HepG2 (cell line): ENCODE data around the gene RNF208. TPM values are rescaled to one million over a fixed set of nuclear protein-coding genes. Genes with fewer than 3 reads are reported as not detected.
A peak's percentile ranks its signal among the peaks of the same experiment; 100 is the strongest.

Experiments used
- ATF7-NPFF ChIP-seq: sonication (generic); formaldehyde crosslinking; IDR thresholded peaks from 2 replicates; pipeline ENCODE4 v1.8.1; 2023; ENCODE audit warnings: mild to moderate bottlenecking, low read depth, missing genetic modification reagents, moderate library complexity
- HMG20A ChIP-seq: IDR thresholded peaks from 2 replicates; pipeline ENCODE4 v1.6.1; 2016; ENCODE audit warnings: borderline replicate concordance
- HMGXB3 ChIP-seq: sonication (generic); formaldehyde crosslinking; IDR thresholded peaks from 2 replicates; pipeline ENCODE4 v1.4.0; 2020; ENCODE audit warnings: missing genetic modification reagents, borderline replicate concordance
- KLF12 ChIP-seq: sonication (generic); formaldehyde crosslinking; IDR thresholded peaks from 2 replicates; pipeline ENCODE4 v1.4.0; 2020; ENCODE audit warnings: missing genetic modification reagents, borderline replicate concordance
- KLF6 ChIP-seq: IDR thresholded peaks from 2 replicates; pipeline ENCODE4 v1.8.0; 2016; ENCODE audit warnings: missing biosample characterization, missing genetic modification reagents
- NFATC3 ChIP-seq: sonication (generic); formaldehyde crosslinking; IDR thresholded peaks from 2 replicates; pipeline ENCODE4 v1.5.1; 2020; ENCODE audit warnings: mild to moderate bottlenecking, missing genetic modification reagents
- SAFB2 ChIP-seq: sonication (generic); formaldehyde crosslinking; IDR thresholded peaks from 2 replicates; pipeline ENCODE4 v1.5.1; 2020; ENCODE audit warnings: missing genetic modification reagents, low read depth, mild to moderate bottlenecking, borderline replicate concordance
- SAP130 ChIP-seq: IDR thresholded peaks from 2 replicates; pipeline ENCODE4 v1.6.1; 2016; ENCODE audit warnings: low read depth
- TBX2 ChIP-seq: sonication (generic); formaldehyde crosslinking; IDR thresholded peaks from 2 replicates; pipeline ENCODE4 v1.5.0; 2020; ENCODE audit warnings: missing genetic modification reagents, mild to moderate bottlenecking, borderline replicate concordance
- TEAD2 ChIP-seq: sonication (generic); formaldehyde crosslinking; IDR thresholded peaks from 2 replicates; pipeline ENCODE4 v1.9.0; 2021; ENCODE audit warnings: missing genetic modification reagents
- ZFYVE20 ChIP-seq: sonication (generic); formaldehyde crosslinking; IDR thresholded peaks from 2 replicates; pipeline ENCODE4 v1.8.0; 2023; ENCODE audit warnings: low read depth, mild to moderate bottlenecking, moderate library complexity, missing genetic modification reagents, borderline replicate concordance
- ZNF17 ChIP-seq: sonication (generic); formaldehyde crosslinking; IDR thresholded peaks from 2 replicates; pipeline ENCODE4 v1.5.0; 2020; ENCODE audit warnings: mild to moderate bottlenecking, missing genetic modification reagents
- ZNF225 ChIP-seq: sonication (generic); formaldehyde crosslinking; IDR thresholded peaks from 2 replicates; pipeline ENCODE4 v1.4.0; 2020; ENCODE audit warnings: mild to moderate bottlenecking, missing genetic modification reagents
- ZNF251 ChIP-seq: sonication (generic); formaldehyde crosslinking; IDR thresholded peaks from 2 replicates; pipeline ENCODE4 v1.9.0; 2021; ENCODE audit warnings: mild to moderate bottlenecking, missing genetic modification reagents
- ZNF350 ChIP-seq: sonication (generic); formaldehyde crosslinking; IDR thresholded peaks from 2 replicates; pipeline ENCODE4 v1.4.0; 2020; ENCODE audit warnings: mild to moderate bottlenecking, low read depth, missing genetic modification reagents, borderline replicate concordance
- ZNF367 ChIP-seq: sonication (generic); formaldehyde crosslinking; IDR thresholded peaks from 2 replicates; pipeline ENCODE4 v1.4.0; 2020; ENCODE audit warnings: missing genetic modification reagents, borderline replicate concordance
- ZNF556 ChIP-seq: sonication (generic); formaldehyde crosslinking; IDR thresholded peaks from 2 replicates; pipeline ENCODE4 v1.4.0; 2020; ENCODE audit warnings: mild to moderate bottlenecking, missing genetic modification reagents, borderline replicate concordance
- ZNF558 ChIP-seq: sonication (generic); formaldehyde crosslinking; IDR thresholded peaks from 2 replicates; pipeline ENCODE4 v1.9.0; 2022; ENCODE audit warnings: mild to moderate bottlenecking, missing genetic modification reagents, borderline replicate concordance
- ZNF660 ChIP-seq: sonication (generic); formaldehyde crosslinking; IDR thresholded peaks from 2 replicates; pipeline ENCODE4 v1.5.1; 2020; ENCODE audit warnings: mild to moderate bottlenecking, low read depth, missing genetic modification reagents, borderline replicate concordance
- ZNF816 ChIP-seq: sonication (generic); formaldehyde crosslinking; IDR thresholded peaks from 2 replicates; pipeline ENCODE4 v1.8.0; 2022; ENCODE audit warnings: missing genetic modification reagents, mild to moderate bottlenecking, borderline replicate concordance
- ZSCAN25 ChIP-seq: sonication (generic); formaldehyde crosslinking; IDR thresholded peaks from 2 replicates; pipeline ENCODE4 v1.8.0; 2022; ENCODE audit warnings: mild to moderate bottlenecking, missing genetic modification reagents
- polyA plus RNA-seq, 8 experiments: library from polyadenylated mRNA; depleted of rRNA in 3 of 8; stranded (reverse) in 7 of 8; unstranded in 1 of 8; fragments of >200 nt; fragmentation: Illumina TruSeq in 4 of 8; extraction: Trizol in 4 of 8; gene quantifications; 2 replicates each; pipeline versions ENCODE4 v1.2.1 to v1.2.3, GENCODE V29; 2011 to 2016; ENCODE audit warnings: low read depth in 4 of 8, missing spikeins in 1 of 8, mixed read lengths in 1 of 8; ENCODE audit not compliant: insufficient read depth in 1 of 8
- total RNA-seq, 5 experiments: library from RNA; depleted of rRNA; stranded (reverse); fragments of >200 nt; fragmentation: Illumina TruSeq; extraction: Trizol; gene quantifications; 2 replicates each; pipeline ENCODE4 v1.2.3, GENCODE V29; 2016; ENCODE audit warnings: low read depth in 1 of 5
- TF ChIP-seq, protein P1 (sequence below): fragments of 450-650 bp; IDR thresholded peaks from 2 replicates; pipeline ENCODE4 v1.6.1; 2017; ENCODE audit warnings: mild to moderate bottlenecking

Gene RNF208
- total and polyA plus RNA-seq, 2 of the 13 experiments (the other 11 are each of a cell fraction or from before 2014, with no cell fraction given), result 1.6 to 2.1 TPM

DNA sequence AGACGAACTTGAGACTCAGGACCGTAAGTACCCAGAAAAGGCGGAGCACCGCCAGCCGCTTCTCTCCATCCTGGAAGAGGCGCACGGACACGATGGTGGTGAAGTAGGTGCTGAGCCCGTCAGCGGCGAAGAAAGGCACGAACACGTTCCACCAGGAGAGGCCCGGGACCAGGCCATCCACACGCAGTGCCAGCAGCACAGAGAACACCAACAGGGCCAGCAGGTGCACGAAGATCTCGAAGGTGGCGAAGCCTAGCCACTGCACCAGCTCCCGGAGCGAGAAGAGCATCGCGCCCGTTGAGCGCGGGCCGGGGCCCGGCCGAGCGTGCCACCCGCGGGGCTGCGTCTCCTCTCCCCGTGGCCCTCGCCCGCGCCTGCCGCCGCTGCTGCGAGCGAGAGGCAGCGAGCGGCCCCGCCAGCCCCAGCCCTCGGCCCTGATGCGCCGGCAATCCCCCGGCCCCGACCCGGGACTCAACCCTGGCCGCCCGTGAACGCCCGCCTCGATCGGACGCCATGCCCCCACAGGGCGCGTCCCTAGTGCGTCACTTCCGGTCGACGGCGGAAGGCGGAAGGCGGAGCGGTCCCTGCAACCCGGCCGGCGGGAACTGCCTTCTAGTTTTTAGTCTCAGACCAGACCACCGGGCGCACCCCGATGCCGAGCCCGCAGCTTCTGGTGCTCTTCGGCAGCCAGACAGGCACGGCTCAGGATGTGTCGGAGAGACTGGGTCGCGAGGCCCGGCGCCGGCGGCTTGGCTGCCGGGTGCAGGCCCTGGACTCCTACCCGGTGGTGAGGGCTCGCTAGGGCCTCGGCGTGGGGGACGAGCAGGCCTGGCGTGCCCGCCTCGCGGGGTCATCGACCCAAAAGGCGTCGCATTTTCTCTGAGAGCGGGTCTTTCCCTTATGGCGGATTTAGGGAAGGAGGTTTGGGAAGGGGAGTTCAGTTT lies 16.6 kb downstream of the RNF208 start, which contains the start of the genes NDOR1 and TMEM203 (continued):
- TF ChIP-seq TEAD2 (CRISPR knock-in tag) (no peak), HMG20A (CRISPR knock-in tag) (no peak), ZNF225 (CRISPR knock-in tag) (no peak; the same call in 1 of the 2 replicates), KLF6 (peak; percentile 52; the same call in 1 of the 2 replicates), HMGXB3 (CRISPR knock-in tag) (peak; percentile 47; the same call in 1 of the 2 replicates), NFATC3 (CRISPR knock-in tag) (no peak), ATF7-NPFF (peak; percentile 71; the same call in 1 of the 2 replicates), ZSCAN25 (CRISPR knock-in tag) (no peak; the same call in 1 of the 2 replicates), ZNF558 (CRISPR knock-in tag) (no peak), KLF12 (CRISPR knock-in tag) (peak; percentile 55; the same call in 1 of the 2 replicates), ZNF350 (peak; percentile 73), TBX2 (CRISPR knock-in tag) (peak; percentile 12; the same call in 1 of the 2 replicates), ZNF660 (CRISPR knock-in tag) (no peak), ZNF17 (CRISPR knock-in tag) (no peak), ZNF816 (CRISPR knock-in tag) (no peak; the same call in 1 of the 2 replicates), SAFB2 (CRISPR knock-in tag) (no peak; the same call in 1 of the 2 replicates), SAP130 (CRISPR knock-in tag) (peak; percentile 99), ZNF367 (no peak), ZNF556 (peak; percentile 33; the same call in 1 of the 2 replicates), ZNF251 (no peak), ZFYVE20 (CRISPR knock-in tag) (0 out of 2 replicates have a peak, but pooled peaks have one; percentile 72)
- TF ChIP-seq, protein P1, sequence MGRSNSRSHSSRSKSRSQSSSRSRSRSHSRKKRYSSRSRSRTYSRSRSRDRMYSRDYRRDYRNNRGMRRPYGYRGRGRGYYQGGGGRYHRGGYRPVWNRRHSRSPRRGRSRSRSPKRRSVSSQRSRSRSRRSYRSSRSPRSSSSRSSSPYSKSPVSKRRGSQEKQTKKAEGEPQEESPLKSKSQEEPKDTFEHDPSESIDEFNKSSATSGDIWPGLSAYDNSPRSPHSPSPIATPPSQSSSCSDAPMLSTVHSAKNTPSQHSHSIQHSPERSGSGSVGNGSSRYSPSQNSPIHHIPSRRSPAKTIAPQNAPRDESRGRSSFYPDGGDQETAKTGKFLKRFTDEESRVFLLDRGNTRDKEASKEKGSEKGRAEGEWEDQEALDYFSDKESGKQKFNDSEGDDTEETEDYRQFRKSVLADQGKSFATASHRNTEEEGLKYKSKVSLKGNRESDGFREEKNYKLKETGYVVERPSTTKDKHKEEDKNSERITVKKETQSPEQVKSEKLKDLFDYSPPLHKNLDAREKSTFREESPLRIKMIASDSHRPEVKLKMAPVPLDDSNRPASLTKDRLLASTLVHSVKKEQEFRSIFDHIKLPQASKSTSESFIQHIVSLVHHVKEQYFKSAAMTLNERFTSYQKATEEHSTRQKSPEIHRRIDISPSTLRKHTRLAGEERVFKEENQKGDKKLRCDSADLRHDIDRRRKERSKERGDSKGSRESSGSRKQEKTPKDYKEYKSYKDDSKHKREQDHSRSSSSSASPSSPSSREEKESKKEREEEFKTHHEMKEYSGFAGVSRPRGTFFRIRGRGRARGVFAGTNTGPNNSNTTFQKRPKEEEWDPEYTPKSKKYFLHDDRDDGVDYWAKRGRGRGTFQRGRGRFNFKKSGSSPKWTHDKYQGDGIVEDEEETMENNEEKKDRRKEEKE, result no peak
